Endometrium (tissue), 2 donors: ENCODE data around the gene LGR6.
"Not testable (repeated sequence)": the region's sequence is repeated elsewhere in the genome, so short reads cannot be mapped to it uniquely, and the experiment has no call there.

Source experiments
- FAIRE-seq: peaks from 2 replicates; lab custom pipeline; 2012; peaks lifted over from hg19 to GRCh38; lab: Jason Lieb, UNC
- donor health status: control.
- donor health status: control.

The LGR6 gene

GRCh38 chr1:202223121-202223860 lies 29.7 kb downstream of the LGR6 start:
- FAIRE-seq: no peak

DNA sequence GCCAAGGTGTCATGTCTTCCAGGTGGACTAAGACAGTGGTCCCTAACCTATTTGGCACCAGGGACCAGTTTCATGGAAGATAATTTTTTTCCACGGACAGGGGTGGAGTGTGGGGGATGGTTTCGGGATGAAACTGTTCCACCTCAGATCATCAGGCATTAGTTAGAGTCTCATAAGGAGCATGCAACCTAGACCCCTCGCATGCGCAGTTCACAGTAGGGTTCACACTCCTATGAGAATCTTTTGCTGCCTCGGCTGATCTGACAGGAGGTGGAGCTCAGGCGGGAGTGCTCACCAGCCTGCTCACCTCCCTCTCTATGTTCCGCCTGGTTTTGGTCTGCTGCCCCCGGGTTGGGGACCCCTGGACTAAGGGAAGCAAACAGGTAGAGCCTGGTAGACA lies 30.9 kb downstream of the LGR6 start:
- FAIRE-seq: no peak

DNA sequence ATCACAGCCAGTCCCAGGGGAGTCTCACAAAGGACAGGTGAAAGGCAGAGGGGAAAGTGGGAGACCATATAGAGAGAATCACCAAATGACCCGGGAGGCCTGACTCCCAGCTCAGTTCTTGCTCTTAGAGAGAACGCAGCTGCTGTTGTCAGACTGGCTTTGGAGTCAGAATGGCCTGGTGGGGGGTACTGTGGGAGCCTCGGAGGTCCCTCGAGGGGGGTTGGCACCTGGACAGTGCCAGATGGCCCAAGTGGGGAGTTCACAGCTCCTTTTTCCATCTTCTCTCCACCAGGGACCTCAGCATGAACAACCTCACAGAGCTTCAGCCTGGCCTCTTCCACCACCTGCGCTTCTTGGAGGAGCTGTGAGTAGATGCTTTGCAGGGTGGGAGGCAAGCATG lies 31.5 kb downstream of the LGR6 start:
- no peak for FAIRE-seq

GRCh38 chr1:202227053-202227672 lies 33.6 kb downstream of the LGR6 start:
- no peak for FAIRE-seq

GRCh38 chr1:202227997-202228401 lies 34.4 kb downstream of the LGR6 start:
- no peak for FAIRE-seq

DNA sequence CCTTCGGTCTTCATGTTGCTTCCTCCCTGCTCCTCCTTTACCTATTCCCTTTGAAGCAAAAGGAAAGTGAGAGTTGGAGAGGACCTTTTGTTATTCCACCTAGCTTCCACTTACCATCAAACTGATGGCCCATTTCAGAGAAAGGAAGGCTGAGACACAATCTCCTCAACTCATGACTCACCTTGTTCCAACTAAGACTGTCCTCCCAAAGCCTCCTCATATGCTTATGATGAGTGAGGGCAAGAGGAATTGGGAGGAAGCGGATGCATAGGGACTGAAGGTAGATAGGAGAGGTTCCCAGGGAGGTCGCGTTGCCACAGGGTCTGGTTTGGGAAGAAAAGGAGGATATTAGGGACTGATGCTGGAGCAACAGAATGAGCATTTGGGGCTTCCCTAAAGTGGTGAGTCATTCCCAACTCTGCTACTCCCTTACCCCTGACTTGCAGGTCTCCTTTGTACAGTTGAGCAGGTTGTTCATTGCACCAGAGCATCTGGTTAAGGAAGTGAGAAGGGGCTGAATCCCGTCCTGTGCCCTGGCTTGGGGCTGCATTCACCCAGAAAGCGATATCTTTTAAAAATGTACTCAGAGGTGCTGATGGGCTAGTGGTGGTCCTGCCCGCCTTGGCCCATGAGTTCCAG lies 35.0 kb downstream of the LGR6 start:
- FAIRE-seq: no peak

- FAIRE-seq: no peak
Measured at GRCh38 chr1:202229376-202229775, 35.8 kb downstream of the LGR6 start.

DNA sequence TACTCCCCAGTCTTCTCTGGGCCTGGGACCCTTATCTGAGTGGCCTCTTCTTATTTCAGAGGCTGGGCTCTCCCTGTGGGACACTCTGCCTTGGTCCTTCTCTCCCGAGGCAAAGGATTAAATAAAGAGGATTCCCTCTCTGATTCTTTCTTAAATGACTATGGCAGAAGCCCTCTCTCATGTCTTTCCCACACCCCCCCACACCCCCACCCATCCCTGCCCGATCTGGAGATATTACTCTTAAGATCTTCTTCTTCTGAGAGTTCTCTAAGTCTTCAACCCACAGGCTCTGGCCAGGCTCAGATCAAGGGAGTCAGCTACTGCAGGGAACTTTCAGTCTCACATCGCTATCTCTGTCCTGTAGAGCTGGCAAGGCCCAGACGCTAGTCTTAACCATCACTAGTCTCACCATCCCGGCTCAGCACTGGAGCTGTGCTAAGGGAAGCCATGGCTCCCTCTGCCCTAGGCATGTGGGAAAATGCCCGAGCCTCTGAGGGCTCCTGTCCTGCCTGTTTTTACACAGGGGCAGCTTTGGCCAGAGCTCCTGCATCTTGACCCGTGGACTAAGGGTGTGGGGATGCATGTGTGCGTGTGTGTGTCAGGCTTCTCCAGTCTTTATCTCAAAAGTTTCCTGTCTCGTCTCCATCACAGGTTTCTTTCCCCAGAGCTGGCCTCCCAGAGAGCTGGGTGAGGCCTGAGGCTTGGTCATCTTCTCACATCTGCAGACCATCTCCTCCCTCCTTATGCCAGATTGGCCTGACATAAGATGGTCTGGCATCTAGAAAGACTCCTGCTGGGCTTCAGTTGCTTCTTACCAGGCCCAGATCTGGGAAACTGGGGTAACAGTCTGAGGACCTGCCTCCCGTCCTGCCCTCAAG lies 36.7 kb downstream of the LGR6 start:
- no peak for FAIRE-seq

DNA sequence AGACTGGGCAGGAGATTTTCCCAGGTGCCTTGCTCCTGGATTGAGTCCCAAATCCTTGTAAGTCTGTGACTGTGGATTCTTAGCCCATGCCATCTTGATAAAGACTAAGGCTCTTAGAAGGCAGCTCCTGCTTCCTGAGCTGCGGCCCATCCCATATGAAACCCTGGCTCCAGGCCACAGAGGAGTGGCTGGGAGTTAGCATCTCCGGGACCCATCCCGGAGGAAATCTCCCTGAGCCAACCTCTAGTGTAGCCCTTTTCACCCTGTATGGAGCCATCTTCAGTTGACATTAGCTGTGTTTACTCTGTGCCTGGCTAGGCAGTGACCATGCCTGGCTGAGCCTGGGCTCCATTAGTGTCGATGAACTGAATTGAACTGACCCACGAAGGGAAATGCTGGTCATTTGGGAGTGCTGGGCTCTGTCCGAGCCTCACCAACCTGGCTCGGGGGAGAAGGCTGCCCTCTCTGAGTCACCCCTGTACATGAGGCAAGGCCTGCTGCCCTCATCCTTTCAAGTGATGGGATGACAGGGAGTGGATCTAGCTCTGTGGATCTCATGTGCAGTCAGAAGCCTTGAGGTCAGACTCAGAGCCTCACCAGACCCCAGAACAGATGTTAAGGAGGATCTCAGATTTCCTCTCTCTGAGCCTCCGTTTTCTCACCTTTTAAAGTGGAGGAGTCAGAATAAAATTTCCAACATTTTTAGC lies 37.5 kb downstream of the LGR6 start:
- FAIRE-seq: no peak

- FAIRE-seq: no peak
Measured at GRCh38 chr1:202233171-202233570, 39.6 kb downstream of the LGR6 start.

- FAIRE-seq: no peak
Measured at GRCh38 chr1:202233804-202234203, 40.2 kb downstream of the LGR6 start.

- FAIRE-seq: no peak
Measured at GRCh38 chr1:202234331-202235002, 40.9 kb downstream of the LGR6 start.

GRCh38 chr1:202235003-202235660 lies 41.5 kb downstream of the LGR6 start:
- no peak for FAIRE-seq

- no peak for FAIRE-seq
Measured at GRCh38 chr1:202235856-202236837, 42.5 kb downstream of the LGR6 start.

- no peak for FAIRE-seq
Measured at GRCh38 chr1:202237052-202237451, 43.5 kb downstream of the LGR6 start.

- FAIRE-seq: no peak
Measured at GRCh38 chr1:202238914-202239313, 45.3 kb downstream of the LGR6 start.

GRCh38 chr1:202240226-202240625 lies 46.6 kb downstream of the LGR6 start:
- not testable (repeated sequence) for FAIRE-seq

- no peak for FAIRE-seq
Measured at GRCh38 chr1:202240956-202241355, 47.4 kb downstream of the LGR6 start.

- no peak for FAIRE-seq
Measured at GRCh38 chr1:202241376-202242079, 47.9 kb downstream of the LGR6 start.
